GM12878 (cell line): ENCODE results near the gene SPRYD3.

Experiments
- ATF7 ChIP-seq: fragments of 450-650 bp; IDR thresholded peaks from 2 replicates; pipeline ENCODE4 v1.6.1; 2016; ENCODE audit warnings: low read depth, mild to moderate bottlenecking
- CBX5 ChIP-seq: sonication (generic); IDR thresholded peaks from 2 replicates; pipeline ENCODE4 v1.6.1; 2016; ENCODE audit warnings: low read depth, moderate library complexity, mild to moderate bottlenecking, inconsistent platforms
- IKZF2 ChIP-seq, 2 experiments: fragments of 450-650 bp; IDR thresholded peaks; 2 replicates each; pipeline ENCODE4 v1.6.1; 2017; ENCODE audit warnings: mild to moderate bottlenecking in 2 of 2, moderate library complexity in 2 of 2
- POLR2AphosphoS5 ChIP-seq: IDR thresholded peaks from 2 replicates; pipeline ENCODE4 v1.6.1; 2011; ENCODE audit warnings: mild to moderate bottlenecking, low read length, inconsistent platforms
- RELA ChIP-seq: fragments of 450-650 bp; IDR thresholded peaks from 2 replicates; pipeline ENCODE4 v1.8.0; 2014; ENCODE audit warnings: borderline replicate concordance; ENCODE audit not compliant: partially characterized antibody
- SREBF1 ChIP-seq: IDR thresholded peaks from 2 replicates; pipeline ENCODE4 v1.6.1; 2012; ENCODE audit warnings: mild to moderate bottlenecking, low read length
- TF ChIP-seq, protein P1 (sequence below): IDR thresholded peaks from 2 replicates; pipeline ENCODE4 v1.6.1; 2011; ENCODE audit warnings: low read depth, mild to moderate bottlenecking, low read length, moderate library complexity, borderline replicate concordance; ENCODE audit errors: extremely low read depth
- TF ChIP-seq, protein P2 (sequence below), 3 experiments: IDR thresholded peaks in 2 of 3; conservative IDR thresholded peaks in 1 of 3; 2 replicates each; pipeline ENCODE4 v1.5.1; 2011; ENCODE audit warnings: low read depth in 3 of 3, low read length in 3 of 3, mild to moderate bottlenecking in 3 of 3, control low read depth in 2 of 3, moderate library complexity in 2 of 3, inconsistent platforms in 1 of 3, mixed read lengths in 1 of 3; ENCODE audit not compliant: control insufficient read depth in 2 of 3, insufficient read depth in 1 of 3; ENCODE audit errors: extremely low read depth in 1 of 3
- TF ChIP-seq, protein P3 (sequence below): IDR thresholded peaks from 2 replicates; pipeline ENCODE4 v1.6.1; 2012; ENCODE audit warnings: low read depth, low read length, improper control_type of control experiment

DNA sequence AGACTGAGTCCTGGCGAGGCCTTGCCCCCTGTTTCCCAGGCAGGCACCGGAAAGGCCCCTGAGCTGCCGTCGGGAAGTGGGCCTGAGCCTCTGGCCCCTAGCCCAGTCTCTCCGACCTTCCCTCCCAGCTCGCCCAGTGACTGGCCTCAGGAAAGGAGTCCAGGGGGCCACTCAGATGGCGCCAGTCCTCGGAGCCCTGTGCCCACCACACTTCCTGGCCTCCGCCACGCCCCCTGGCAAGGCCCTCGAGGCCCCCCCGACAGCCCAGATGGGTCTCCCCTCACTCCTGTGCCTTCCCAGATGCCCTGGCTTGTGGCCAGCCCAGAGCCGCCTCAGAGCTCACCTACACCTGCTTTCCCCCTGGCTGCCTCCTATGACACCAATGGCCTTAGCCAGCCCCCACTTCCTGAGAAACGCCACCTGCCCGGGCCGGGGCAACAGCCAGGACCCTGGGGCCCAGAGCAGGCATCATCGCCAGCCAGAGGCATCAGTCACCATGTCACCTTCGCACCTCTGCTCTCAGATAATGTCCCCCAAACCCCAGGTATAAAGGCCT lies 18.4 kb downstream of the SPRYD3 start:
- TF ChIP-seq RELA (no peak), ATF7 (no peak), CBX5 (no peak), POLR2AphosphoS5 (no peak), IKZF2 (IDR thresholded peaks at IDR 0.05) (no peak), SREBF1 (no peak)
- TF ChIP-seq, protein P1, sequence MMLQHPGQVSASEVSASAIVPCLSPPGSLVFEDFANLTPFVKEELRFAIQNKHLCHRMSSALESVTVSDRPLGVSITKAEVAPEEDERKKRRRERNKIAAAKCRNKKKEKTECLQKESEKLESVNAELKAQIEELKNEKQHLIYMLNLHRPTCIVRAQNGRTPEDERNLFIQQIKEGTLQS: no peak
- TF ChIP-seq, protein P2, sequence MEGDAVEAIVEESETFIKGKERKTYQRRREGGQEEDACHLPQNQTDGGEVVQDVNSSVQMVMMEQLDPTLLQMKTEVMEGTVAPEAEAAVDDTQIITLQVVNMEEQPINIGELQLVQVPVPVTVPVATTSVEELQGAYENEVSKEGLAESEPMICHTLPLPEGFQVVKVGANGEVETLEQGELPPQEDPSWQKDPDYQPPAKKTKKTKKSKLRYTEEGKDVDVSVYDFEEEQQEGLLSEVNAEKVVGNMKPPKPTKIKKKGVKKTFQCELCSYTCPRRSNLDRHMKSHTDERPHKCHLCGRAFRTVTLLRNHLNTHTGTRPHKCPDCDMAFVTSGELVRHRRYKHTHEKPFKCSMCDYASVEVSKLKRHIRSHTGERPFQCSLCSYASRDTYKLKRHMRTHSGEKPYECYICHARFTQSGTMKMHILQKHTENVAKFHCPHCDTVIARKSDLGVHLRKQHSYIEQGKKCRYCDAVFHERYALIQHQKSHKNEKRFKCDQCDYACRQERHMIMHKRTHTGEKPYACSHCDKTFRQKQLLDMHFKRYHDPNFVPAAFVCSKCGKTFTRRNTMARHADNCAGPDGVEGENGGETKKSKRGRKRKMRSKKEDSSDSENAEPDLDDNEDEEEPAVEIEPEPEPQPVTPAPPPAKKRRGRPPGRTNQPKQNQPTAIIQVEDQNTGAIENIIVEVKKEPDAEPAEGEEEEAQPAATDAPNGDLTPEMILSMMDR (IDR thresholded peaks at IDR 0.05 in 2 of 3, conservative IDR thresholded peaks at IDR 0.05 in 1 of 3; ENCODE audit: control insufficient read depth in 2 of 3, extremely low read depth in 1 of 3, insufficient read depth in 1 of 3, low read depth in 3 of 3, low read length in 3 of 3): no peak
- TF ChIP-seq, protein P3, sequence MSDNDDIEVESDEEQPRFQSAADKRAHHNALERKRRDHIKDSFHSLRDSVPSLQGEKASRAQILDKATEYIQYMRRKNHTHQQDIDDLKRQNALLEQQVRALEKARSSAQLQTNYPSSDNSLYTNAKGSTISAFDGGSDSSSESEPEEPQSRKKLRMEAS: no peak
